Neural cell (in vitro differentiated cells): ENCODE results near the gene RPP30.

Source experiments
- CTCF ChIP-seq: fragments of 450-650 bp; IDR thresholded peaks from 2 replicates; pipeline ENCODE4 v1.5.1; 2014; ENCODE audit warnings: antibody characterized with exemption, mild to moderate bottlenecking, moderate library complexity; ENCODE audit not compliant: poor library complexity, severe bottlenecking
- EP300 ChIP-seq: fragments of 450-650 bp; conservative IDR thresholded peaks from 2 replicates; pipeline ENCODE4 v1.6.1; 2014; ENCODE audit warnings: antibody characterized with exemption, mild to moderate bottlenecking, moderate library complexity; ENCODE audit not compliant: poor library complexity, severe bottlenecking
- EZH2 ChIP-seq: fragments of 200-600, 300-800 bp; shearing (Covaris generic), sonication (generic); IDR thresholded peaks from 2 replicates; pipeline ENCODE4 v1.6.1; 2014; ENCODE audit warnings: antibody characterized with exemption, low read length, borderline replicate concordance, mild to moderate bottlenecking; ENCODE audit not compliant: insufficient read depth, poor library complexity, severe bottlenecking
- MXI1 ChIP-seq: fragments of 450-650 bp; conservative IDR thresholded peaks from 2 replicates; pipeline ENCODE4 v1.6.1; 2014; ENCODE audit warnings: antibody characterized with exemption, mild to moderate bottlenecking; ENCODE audit not compliant: poor library complexity, severe bottlenecking
- SMC3 ChIP-seq: fragments of 450-650 bp; conservative IDR thresholded peaks from 2 replicates; pipeline ENCODE4 v1.6.1; 2014; ENCODE audit warnings: antibody characterized with exemption, mild to moderate bottlenecking, moderate library complexity; ENCODE audit not compliant: poor library complexity

GRCh38 chr10:90912174-90912573, 40.4 kb downstream of the RPP30 start:
- no peak for TF ChIP-seq EP300
- TF ChIP-seq EZH2 = no peak
- no peak for TF ChIP-seq CTCF
- TF ChIP-seq SMC3 = no peak
- no peak for TF ChIP-seq MXI1
